Pulmonary artery endothelial cell (primary cell): ENCODE data around the gene MAP3K4. TPM values are rescaled to one million over a fixed set of nuclear protein-coding genes. Genes with fewer than 3 reads are reported as not detected.
"Not testable (repeated sequence)": the region's sequence is repeated elsewhere in the genome, so short reads cannot be mapped to it uniquely, and the experiment has no call there.

Source experiments
- DNase-seq: peaks from one replicate; pipeline ENCODE4 v3.0.0-alpha.2; 2011; ENCODE audit warnings: low read depth, low spot score
- total RNA-seq: library from RNA; depleted of rRNA; stranded (reverse); fragments of >200 nt; gene quantifications from 2 replicates; pipeline ENCODE4 v1.2.3, GENCODE V29; 2014

The MAP3K4 gene
- total RNA-seq, 1 donor from 2014 or later: 18.2 TPM

DNA sequence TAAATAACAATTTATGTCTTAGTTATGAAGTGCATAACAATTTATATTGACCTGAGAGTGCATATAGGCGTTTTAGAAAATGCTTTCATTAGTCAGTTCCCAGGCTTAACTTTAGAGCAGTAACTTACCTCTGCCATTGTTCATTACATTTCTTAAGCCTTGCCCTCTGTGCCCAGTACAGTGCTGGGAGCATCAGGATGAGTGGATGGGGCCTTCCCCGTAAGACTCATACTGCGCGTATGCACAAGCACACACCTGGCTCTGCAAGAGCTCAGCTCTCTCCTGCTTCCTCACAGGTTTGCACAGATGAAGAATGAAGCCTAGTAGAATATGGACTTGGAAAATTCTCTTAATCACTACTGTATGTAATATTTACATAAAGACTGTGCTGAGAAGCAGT is 125.0 kb downstream of the MAP3K4 start:
- no peak for DNase-seq

DNA sequence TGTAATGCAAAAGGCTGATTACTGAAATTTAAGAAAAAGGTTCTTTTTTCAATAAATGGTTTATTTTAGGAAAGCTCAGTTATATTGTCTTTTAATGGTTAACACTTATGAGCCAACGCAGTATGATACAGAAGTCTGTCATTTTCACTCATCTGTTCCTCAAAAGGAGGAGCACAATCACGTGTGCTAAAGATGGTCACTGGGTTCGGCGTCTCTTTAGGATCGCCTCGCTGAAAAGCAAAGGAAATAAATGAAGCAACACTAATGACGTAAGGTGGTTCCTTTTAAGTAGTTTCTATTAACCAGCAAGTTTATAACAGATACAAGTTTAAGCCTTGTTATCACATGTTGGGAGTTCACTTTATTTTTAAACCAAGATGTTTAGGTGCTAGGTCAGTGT is 125.7 kb downstream of the MAP3K4 start:
- no peak for DNase-seq

GRCh38 chr6:161117942-161118341 is 126.4 kb downstream of the MAP3K4 start:
- no peak for DNase-seq

- not testable (repeated sequence) for DNase-seq
Measured at GRCh38 chr6:161123319-161123718, 131.8 kb downstream of the MAP3K4 start.

DNA sequence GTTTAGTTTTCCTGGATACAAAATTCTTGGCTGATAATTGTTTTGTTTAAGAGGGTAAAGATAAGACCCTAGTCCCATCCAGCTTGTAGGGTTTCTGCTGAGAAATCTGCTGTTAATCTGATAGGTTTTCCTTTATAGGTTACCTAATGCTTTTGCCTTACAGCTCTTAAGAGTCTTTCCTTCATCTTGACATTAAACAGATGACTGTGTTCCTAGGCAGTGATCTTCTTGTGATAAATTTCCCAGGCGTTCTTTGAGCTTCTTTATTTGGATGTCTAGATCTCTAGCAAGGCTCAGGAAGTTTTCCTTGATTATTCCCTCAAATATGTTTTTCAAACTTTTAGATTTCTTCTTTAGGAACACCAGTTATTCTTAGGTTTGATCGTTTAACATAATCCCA is 134.0 kb downstream of the MAP3K4 start:
- DNase-seq: no peak

DNA sequence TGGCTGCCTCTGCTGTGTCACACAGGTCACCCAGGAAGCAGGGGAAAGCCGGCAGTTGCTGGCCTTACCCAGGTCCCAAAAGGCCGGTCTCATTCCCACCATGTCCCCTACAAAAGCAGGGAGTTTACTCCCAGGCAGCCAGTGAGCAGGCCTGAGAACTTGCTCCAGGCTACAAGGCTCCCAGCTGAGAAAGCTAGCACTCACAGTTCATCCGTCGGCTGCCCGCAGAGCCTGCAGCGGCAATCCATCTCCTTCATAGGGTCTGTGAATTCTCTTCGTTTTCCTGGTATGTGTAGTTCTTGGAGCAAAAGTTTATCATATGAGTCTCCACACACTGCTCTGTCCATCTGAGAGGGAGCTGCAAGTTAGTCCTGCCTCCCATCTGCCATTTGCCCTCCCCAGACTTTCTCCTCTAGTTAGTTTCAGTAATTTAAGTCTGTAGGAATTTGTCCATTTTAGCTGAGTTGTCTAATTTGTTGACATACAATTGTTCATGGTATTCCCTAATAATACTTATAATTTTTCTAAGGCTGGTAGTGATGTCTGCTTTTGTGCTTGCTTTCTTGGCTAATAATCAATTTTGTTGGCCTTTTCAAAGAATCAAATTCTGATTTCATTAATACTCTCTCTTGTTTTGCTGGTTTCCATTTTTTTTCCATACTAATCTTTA is 135.6 kb downstream of the MAP3K4 start:
- DNase-seq: no peak

DNA sequence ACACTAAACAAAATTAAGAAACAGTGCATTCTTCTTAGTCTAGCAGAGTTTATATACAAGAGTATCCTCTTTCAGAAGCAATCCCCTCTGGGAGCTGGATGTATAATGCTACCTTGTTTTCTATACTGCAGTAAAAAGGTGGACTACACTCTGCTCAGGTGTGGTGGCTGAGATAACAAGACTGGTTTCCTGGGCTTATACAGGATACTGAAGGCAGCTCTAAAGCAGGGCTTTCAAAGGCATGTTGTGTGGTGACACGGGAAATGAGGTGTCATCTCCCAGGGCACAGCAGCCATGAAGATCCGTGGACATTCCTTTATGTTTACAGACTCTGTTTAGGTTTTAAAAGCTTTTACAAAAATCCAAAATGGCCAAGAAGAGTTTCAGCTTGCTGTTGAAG is 136.7 kb downstream of the MAP3K4 start:
- no peak for DNase-seq

GRCh38 chr6:161128680-161129196 is 137.2 kb downstream of the MAP3K4 start:
- DNase-seq: no peak

GRCh38 chr6:161130541-161130940 is 139.0 kb downstream of the MAP3K4 start:
- DNase-seq: no peak

GRCh38 chr6:161130967-161131766 is 139.6 kb downstream of the MAP3K4 start:
- DNase-seq: no peak

- DNase-seq: no peak
Measured at GRCh38 chr6:161132384-161132783, 140.8 kb downstream of the MAP3K4 start.

DNA sequence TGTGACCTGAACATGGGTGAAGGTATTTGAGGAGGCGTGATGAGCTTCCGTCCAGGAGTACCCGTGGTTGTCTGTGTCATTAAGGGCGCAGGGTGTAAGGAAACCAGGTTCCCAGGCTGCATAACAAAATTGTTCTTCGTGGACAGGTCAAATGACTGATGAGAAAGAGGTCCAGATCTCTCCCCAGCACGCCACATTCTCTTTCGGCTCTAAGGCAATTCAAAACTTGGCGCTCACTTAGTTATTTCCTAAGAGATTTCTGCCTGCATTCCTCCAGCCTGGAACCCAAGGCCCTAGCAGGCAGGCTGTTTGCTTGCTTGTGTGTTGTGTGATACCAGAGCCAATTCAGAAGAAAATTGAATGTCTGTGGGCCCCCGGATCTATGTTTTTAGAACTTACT is 142.4 kb downstream of the MAP3K4 start:
- no peak for DNase-seq

DNA sequence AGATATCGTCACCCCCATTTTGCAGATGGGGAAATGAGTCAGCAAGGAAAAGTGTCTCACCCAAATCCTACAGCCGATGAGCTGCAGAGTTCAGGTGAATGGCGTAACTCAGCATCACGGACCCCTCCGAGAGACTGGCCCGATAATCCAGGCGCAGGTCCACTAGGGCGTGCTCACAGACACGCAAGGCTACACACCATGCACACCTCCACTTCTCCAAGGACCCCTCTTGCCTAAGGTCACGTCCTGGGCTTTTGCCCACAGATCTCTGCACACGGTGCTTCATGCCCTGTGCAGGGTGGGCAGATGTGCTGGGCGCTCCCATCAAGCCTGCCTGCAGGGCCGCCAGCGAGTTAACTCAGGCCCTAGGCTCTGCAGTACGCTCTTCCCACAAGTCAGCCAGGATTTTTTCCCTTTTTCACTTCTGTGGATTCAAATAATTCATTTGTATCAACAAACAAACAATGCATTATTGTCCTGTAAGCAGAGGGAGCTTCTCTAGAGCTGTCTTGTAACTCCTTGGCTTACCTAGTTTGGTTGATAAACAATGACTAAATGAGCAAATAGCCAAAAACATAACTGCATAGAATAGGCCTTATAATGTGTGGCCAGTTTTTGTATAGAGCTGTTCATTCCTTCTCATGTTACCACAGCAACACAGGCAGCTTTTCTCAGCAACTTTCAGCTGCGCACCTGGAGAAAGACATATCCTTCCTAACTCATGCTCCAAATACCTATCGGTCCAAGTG is 143.2 kb downstream of the MAP3K4 start:
- DNase-seq: no peak

DNA sequence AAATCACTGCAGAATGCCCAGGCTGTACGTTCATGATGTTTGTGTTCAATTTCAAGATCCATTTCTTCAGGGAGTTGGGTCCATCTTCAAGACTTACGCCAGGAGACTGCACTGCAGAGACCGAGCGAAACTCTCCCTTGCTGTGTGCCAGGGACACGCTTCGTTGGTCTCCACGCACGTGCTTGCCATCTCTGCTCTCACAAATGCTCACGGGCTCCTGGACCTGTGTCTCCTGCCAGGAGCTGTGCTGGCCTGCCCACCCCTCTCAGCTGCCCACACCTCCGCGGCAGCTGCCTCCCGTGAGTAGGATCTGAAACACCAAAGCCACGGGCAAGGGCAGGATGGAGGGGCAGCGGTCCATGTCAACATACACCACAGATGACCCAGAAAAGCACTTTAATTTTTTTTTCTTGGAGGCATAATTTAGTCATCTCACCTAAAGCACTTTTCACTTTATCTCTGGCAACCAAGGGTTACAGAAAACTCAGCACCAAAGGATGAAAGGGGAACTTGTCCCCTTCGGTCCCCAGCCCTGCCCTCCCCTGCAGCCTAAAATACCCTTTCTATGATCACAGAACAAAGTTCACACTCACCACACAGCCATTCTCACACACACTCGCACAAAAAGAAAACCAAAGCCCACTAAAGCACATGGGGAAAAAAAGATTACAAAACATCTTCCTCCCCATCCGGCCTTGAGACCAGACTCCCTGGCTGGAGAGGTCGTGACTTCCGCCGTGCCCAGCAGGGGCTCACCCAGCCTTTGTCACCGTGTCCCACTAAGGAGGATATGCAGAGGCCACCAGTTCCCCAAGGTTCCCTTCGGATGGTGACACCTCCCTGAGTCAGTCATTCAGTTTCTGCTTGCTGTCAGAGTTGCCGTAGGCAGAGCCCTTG is 144.4 kb downstream of the MAP3K4 start:
- DNase-seq: no peak

DNA sequence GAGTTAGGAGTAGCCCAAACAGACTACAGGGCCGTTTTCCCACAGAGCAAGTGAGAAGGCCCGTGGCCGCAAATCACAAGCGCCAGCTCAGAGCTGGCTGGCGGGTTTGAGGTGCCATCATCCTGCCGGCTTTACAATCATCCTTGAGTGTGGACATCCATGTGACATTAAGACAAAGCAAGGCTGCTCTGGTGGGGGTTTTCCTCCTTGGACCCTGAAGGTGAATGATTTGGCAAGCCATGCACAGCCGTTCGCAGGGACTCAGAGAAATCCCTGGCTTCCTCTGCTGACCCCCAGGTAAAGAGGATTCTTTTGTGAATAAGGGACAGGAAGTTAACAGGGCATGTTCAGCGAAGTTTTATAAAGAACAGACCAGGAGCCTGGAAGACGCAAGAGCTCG is 145.1 kb downstream of the MAP3K4 start:
- DNase-seq: no peak

- no peak for DNase-seq
Measured at GRCh38 chr6:161137320-161137719, 145.8 kb downstream of the MAP3K4 start.

DNA sequence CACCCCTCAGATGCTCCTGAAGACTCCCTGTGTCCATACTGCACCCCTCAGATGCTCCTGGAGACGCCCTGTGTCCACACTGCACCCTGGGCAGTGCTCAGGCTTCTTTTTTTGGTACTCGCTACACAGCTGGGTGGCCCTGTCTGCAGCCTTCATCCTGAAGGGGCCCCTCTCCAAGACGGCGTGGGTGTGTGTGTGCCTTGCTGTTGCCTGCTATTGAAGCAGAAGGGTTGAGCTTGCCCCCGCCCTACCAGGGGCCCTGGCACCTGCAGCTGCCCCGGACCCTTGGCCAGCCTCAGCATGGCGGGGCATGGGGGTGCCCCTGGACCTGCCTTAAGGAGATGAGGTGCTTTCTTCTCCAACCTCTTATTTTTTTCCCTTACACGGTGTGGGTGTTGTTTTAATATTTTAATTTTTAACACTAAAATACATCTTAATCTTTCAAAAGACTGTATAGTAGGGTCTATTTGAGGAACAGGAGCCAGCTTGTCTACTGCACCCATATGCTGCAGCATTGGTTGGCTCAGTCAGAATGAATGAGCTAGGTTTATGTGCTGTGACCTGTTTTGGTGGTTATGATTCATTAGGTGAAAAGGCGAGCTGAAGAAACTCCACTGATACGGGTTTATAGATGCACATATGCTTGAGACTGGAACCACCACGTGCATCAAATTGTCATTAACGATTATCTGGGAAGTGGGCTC is 146.4 kb downstream of the MAP3K4 start:
- DNase-seq: no peak

GRCh38 chr6:161138543-161139303 is 147.2 kb downstream of the MAP3K4 start:
- no peak for DNase-seq

- DNase-seq: no peak
Measured at GRCh38 chr6:161139304-161139765, 147.8 kb downstream of the MAP3K4 start.
